GM19043 (cell line): ENCODE results near the gene TFAP2A.

Source experiments
- ATAC-seq: cut with Tn5 transposase; IDR thresholded peaks from one replicate; pipeline ENCODE4 v1.9.1; 2021; ENCODE audit warnings: low read depth; ENCODE audit not compliant: unreplicated experiment

Gene TFAP2A

GRCh38 chr6:10413850-10414738 is 780 bp downstream of the TFAP2A start:
- ATAC-seq, result no peak

- ATAC-seq, result no peak
These were observed 1.5 kb downstream of the TFAP2A start for GRCh38 chr6:10413262-10413849.

GRCh38 chr6:10412461-10413261 is 2.2 kb downstream of the TFAP2A start:
- no peak for ATAC-seq

GRCh38 chr6:10411971-10412460 is 2.9 kb downstream of the TFAP2A start:
- no peak for ATAC-seq

- no peak for ATAC-seq
These were observed 3.5 kb downstream of the TFAP2A start for GRCh38 chr6:10411131-10411970.

- no peak for ATAC-seq
These were observed 4.4 kb downstream of the TFAP2A start for GRCh38 chr6:10410207-10411050.

- no peak for ATAC-seq
These were observed 5.1 kb downstream of the TFAP2A start for GRCh38 chr6:10409731-10410206.

GRCh38 chr6:10409233-10409721 is 5.6 kb downstream of the TFAP2A start:
- ATAC-seq, result no peak

GRCh38 chr6:10408457-10408856 is 6.4 kb downstream of the TFAP2A start:
- ATAC-seq, result no peak

GRCh38 chr6:10407674-10408054 is 7.2 kb downstream of the TFAP2A start:
- no peak for ATAC-seq

- ATAC-seq, result no peak
These were observed 7.7 kb downstream of the TFAP2A start for GRCh38 chr6:10407018-10407673.

GRCh38 chr6:10406556-10406955 is 8.3 kb downstream of the TFAP2A start:
- ATAC-seq, result no peak

GRCh38 chr6:10405513-10405900 is 9.4 kb downstream of the TFAP2A start:
- ATAC-seq, result no peak

GRCh38 chr6:10404799-10405512 is 9.9 kb downstream of the TFAP2A start:
- no peak for ATAC-seq

GRCh38 chr6:10404107-10404798 is 10.6 kb downstream of the TFAP2A start:
- peak; percentile 90 for ATAC-seq

GRCh38 chr6:10403385-10404106 is 11.3 kb downstream of the TFAP2A start:
- ATAC-seq, result peak; percentile 12
